ENCODE data around the gene CDC23.
"Not testable (repeated sequence)": the region's sequence is repeated elsewhere in the genome, so short reads cannot be mapped to it uniquely, and the experiment has no call there.

The CDC23 gene, protein sequence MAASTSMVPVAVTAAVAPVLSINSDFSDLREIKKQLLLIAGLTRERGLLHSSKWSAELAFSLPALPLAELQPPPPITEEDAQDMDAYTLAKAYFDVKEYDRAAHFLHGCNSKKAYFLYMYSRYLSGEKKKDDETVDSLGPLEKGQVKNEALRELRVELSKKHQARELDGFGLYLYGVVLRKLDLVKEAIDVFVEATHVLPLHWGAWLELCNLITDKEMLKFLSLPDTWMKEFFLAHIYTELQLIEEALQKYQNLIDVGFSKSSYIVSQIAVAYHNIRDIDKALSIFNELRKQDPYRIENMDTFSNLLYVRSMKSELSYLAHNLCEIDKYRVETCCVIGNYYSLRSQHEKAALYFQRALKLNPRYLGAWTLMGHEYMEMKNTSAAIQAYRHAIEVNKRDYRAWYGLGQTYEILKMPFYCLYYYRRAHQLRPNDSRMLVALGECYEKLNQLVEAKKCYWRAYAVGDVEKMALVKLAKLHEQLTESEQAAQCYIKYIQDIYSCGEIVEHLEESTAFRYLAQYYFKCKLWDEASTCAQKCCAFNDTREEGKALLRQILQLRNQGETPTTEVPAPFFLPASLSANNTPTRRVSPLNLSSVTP

DNA sequence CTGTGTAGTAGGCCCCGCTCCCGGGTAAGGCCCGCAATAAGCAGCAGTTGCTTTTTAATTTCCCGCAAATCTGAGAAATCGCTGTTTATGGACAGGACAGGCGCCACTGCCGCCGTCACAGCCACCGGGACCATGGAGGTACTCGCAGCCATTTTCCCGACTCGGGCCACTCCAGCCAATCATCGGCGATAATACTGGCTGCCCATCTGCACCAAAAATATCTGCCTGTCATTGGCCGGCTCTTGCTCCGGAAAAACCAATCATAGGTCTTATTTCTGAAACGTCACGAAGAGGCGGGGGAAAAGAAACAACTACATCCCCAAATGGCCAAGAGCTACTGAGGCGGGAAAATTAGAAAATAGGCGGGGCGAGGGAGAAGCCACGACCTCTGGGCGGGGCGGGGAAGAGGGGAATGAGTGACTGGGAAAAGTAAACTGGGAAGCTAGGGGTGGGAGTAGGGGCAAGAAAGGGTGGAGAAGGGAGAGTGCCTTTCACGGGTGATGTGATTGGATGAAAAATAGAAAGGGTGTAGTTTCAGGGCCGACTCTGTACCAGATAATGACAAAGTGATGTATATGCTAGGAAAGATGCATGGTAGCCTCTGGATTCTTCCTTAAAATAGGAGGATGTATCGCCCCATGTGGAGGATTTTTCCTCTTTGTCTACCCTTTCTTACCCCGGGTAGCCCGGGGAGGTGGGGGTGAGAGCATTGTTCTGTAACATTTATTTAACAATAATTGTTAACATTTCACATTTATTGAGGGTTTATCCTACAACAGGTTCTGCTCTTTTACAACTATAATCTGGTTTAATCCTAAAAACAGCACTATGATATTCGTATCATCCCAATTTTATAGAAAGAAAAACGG lies at the start of gene CDC23:
TSS of gene CDC23 (minus strand) at position 163 of the 869 bp plus-strand sequence. CDS start at position 152, 11 bp downstream.
- DNase-seq, result peak; percentile 99

DNA sequence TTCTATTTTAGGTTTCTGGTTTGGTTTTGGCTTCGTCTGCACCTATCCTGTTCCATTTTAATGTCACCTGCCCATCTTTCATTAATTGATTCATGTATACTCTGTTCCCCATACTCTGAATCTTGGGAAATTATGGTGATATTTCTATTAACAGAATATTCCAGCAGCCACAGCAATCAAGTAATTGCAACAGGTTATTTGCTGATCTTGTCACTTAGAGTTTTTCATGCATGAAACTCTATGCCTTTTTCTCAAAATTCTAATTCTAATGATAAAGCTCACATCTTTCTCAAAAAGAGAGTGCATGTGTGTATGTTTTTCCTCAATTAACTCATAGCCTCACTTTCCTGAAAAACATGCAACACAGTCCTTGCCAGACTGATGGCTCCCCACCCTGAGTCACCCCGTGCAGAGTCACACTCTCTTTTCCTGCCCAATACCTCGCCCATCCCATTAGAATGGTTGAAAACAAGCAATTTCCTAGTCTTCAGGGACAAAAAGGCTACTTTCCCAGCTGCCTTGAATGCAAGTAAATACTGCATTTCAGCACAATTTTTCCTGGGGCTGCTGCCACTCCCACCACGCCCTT lies 45.7 kb upstream of the CDC23 start:
- DNase-seq, result no peak

DNA sequence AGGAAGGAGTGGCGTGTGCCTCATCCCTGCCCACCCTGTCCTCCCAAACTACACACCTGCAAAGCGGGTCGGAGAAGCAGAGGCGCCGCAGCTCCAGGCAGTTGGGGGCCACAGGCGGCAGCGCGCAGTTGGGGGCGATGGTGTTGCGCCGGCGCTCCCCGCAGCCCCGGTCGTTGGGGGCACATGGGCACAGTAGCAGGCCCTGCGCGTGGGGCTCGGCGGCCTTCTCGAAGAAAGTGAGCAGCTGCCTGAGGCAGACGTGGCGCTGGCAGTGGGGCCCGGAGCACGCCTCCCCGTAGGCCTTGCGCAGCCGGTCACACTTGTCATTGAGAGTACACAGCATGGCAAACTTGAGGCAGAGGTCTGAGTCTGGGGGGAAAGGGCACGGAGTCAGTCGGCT lies 44.5 kb upstream of the CDC23 start:
- DNase-seq, result no peak

DNA sequence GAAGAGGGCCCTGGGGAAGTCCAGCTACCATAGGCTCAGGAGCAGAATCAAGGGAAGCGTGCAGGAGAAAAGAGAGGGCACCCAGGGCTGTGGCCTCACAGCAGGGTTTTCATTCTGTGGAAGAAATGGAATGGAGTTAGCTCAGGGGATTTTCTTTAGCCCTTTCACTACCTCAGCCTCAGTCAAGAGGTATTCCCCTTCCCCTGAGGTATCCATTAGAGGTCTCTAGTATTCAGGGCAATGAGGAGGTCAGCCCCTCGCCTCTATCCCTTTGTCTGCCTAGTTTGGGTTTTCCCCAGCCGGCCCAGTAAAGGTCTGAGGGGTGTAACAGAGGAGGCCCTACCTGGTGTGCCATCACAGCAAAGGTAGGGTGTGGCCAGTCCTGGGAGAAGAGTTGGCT lies 39.8 kb upstream of the CDC23 start:
- DNase-seq, result no peak

DNA sequence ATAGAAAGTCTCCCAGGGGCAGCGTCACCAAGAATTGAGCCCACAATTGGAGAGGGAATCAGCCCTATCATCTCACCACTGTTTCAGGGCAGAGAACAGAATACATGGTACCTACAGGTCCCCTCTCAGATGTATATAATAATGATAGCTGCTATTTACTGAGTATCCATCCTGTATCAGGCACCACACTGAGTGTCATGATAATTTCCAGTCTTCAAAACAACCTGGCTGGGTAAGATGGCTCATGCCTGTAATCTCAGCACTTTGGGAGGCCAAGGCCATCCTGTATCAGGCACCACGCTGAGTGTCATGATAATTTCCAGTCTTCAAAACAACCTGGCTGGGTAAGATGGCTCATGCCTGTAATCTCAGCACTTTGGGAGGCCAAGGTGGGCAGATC lies 34.7 kb upstream of the CDC23 start:
- not testable (repeated sequence) for DNase-seq

DNA sequence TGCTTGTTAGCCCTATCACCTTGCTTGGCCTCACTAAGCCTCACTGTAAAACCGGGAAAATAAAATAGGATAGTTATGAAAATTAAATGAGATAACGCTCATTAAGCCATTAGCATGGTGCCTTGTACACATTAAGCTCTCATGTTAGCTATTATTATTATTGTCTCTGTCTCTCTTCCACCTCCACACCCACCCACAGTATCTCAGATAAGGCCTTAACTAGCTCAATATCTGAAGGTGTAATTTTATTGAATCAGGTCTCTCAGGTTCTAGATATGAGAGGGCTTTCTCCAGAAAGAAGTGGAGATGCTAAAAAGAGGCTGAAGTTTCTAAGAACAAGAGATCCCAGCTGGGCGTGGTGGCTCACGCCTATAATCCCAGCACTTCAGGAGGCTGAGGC lies 33.7 kb upstream of the CDC23 start:
- no peak for DNase-seq

DNA sequence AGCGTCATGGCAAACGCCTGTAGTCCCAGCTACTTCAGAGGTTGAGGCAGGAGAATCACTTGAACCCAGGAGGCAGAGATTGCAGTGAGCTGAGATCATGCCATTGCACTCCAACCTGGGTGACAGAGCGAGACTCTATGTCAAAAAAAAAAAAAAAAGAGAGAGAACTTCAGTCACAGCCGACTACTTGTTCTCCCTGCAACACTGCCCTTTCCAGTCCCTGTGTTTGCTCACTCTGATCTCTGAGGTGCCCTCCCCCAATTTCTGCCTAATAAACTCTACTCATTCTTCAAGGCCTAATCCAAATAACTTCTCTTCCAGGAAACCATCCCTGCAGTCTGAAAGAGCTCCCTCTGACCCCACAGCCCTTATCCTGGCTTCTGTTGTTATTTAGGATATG lies 33.2 kb upstream of the CDC23 start:
- DNase-seq, result no peak

DNA sequence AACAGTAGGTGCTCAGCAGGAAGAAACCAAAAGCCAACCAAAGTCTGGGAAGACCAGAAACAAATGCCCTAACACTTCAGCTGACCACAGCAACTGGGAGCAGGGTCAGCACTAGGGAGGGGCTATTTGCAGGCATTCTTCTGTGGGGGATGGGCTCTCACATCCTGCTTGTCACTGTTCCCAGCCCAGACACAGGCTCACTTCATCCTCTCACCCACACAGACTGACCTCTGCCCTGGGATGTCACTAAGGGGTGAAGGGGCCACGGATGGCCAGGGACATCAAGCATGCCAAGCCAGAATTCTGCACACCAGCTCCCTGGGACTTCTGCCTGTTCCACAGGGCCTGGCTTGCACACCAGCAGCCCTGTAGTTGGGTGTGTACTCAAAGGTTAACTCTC lies 32.6 kb upstream of the CDC23 start:
- no peak for DNase-seq

DNA sequence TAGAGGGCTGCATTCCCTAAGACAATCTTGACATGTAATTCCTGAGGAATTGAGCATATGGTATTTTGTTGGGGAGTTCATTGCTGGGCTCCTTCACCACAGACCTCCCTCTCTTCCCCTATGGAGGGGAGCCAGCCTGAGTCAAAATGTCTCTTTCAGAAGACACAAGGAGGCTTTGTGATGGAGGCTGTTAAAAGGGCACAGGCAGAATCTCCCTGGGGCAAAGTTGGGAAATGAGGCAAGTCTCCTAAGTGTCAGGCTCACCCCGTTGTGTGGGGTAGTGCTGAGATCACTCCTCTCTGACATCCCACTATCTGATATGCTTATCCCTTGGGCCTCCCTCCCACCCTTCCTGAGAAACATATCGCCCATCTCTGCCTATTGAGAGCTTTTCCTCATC lies 30.7 kb upstream of the CDC23 start:
- DNase-seq, result no peak

DNA sequence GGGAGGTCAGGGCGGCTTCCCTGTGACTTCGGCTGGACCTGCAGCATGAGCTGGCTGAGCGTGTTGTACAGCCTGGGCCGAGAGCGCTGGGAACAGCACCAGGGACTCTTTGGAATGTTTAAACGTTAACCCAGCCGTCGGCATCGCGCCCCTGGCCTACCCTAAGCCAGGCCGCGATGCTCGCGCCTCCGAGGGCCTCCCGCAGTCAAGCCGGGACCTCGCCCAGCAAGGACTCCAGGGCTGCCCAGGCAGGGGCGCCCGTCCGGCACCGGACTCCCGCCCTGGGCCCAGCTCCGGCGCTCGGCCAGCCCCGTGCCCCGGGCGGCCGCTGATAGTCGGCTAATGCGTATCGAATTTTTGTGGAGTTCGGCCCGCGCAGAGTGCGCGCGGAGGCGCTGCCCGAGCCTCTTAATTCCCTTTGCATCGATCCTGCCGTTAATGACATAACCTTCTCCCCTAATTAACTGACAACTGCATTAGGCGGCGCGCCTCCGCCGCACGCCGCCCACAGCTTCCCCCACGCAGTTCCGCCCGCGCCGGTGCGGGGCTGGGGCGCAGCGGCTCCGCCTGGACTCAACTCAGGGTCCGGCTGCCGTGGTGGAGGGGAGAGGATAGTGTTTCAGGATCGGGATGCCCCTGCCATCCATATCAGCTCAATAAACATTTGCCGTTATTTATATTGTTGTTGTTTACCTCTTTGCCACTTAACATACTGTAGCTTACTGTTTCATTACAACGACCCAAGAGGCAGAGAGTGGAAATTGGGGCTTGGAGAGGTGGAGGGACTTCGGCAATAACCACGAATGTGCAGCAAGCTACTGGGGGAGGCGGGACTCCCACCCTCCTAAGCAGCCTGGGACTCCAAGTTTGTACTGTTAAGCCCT lies 28.8 kb upstream of the CDC23 start:
- peak; percentile 60 for DNase-seq

DNA sequence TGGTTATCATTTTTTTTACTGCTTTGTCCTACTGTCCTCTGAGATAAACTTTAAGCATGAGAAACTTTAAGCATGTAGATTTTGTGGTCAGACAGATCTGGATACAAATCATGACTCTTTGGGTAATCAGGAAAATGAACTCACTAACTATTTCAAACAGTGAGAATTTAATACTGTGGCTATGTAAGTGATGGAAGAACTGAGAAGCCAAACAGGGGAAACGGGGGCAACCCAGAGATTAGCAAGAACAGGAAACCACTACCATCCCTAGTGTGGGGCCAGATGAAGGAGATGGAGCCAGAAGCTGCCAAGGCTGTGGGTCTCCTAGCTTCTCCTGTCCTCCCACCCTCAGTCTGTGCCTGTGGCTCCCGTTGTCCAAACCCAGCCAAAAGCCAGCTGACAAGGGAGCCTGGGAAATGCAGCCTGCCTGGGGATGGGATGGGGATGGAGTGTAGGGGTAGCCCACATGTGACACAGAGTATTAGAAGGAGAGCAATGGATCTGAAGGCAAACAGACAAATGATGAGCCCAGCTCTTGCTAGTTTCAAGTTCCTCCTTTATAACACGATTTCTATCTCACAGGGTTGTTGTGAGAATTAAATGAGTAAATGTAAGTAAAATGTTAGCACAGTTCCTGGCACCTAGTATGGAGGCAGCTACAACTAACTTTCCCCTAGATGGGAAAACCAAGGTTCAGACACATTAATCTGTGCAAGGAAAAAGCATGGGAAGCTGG lies 27.7 kb upstream of the CDC23 start:
- peak; percentile 88 for DNase-seq

DNA sequence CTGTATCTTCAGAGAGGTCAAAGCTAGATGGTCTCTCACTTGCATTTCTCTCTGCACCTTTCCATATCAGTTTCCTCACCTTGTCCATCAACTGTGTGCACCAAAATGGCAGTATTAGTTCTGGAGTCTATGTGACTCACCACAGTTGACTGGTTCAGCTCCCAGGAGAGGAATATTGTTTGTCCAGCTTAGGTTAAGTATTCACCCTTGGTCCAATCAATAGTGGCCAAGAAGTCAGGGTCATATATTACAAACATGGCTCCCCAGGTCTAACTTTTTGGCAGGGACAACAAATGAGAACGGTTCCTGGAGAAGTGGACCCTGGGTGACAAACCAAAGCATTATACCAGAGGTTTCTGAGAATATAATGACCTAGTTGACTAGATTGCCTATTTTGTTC lies 24.9 kb upstream of the CDC23 start:
- DNase-seq, result no peak

DNA sequence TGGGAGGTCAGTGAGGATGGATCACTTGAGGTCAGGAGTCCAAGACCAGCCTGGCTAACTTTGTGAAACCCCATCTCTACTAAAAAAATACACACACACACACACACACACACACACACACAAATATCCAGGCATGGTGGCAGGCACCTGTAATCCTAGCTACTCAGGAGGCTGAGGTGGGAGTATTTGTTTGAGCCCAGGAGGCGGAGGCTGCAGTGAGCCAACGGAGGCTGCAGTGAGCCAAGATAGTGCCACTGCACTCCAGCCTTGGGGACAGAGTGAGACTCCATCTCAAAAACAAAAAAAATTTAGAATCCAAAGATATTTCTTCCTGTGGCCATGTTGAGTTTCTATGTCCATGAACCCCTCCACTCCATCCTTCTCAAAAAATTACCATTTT lies 21.5 kb upstream of the CDC23 start:
- DNase-seq, result no peak

DNA sequence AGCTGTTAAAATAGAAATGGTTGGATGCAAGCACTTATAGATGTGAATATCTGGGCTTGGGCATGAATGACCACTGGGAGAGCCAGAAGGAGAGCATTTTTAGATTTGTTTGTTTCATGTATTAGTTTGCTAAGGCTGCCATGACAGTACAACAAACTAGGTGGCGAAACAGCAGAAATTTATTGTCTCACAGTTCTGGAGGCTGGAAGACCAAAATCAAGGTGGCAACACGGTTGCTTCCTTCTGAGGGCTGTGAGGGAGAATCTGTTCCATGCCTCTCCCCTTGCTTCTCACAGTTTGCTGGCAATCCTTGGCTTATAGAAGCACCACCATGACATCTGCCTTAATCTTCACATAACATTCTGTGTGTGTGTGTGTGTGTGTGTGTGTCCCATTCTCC lies 20.2 kb upstream of the CDC23 start:
- DNase-seq, result no peak

DNA sequence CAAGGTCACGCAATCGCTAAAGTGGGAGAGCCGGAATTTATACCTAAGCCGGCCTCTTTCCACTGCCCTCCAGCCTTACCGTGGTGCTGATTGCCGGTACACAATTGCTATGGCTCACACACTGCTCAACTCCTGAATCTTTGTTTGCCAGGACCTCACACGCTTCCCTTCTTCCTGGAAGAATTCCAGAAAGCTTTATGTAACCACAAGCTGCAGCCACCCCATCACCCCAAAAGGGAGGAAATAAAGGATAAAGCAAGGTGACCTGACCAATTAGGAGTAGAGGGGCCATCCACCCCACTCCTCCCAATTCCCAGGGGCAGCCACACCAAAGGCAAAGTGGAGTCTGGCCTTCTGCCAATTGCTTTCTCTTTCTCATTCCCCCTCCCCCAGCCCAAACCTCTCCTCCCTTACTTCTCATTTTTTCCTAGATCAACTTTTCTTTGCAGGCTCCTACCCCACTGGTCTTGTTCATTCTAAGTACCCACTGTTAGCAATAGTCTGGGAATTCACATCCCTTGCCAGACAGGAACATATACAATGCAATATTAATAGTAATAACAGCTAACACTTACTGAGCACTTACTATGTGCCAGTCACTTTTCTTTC lies 18.0 kb upstream of the CDC23 start:
- DNase-seq, result peak; percentile 52

DNA sequence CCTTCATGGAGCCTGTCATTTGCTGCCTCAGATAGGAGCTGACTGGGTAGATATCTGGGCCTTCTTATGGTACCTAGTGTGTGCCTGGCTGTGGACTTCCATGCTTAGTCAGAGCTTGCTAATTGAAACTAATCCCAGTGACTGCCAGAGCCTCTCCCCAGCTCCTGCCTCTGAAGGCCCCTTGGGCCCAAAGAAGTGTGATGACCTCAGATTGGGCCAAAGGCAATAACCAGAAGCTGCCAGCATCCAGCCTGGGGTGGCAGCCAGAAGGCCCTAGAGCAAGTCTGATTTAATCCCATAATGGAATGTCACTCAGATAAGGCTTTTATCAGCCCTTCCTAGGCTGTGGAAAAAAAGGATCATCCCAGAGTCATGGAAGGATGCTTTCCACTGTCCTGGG lies 17.1 kb upstream of the CDC23 start:
- DNase-seq, result no peak

DNA sequence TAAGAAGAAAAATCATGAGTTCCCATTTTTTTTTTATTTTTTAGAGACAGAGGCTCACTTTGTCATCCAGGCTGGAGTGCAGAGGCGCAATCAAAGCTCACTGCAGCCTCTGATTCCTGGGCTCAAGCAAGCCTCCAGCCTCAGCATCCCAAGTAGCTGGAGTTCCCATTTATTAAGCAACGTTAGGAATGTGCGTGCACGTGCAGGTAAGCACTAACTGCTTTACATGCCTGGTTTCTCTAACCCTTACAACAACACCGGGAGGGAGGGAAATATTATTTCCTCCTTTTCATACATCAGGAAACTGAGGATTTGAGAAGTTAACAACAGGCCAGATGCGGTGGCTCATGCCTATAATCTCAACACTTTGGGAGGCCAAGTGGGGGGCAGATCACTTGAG lies 16.3 kb upstream of the CDC23 start:
- no peak for DNase-seq

DNA sequence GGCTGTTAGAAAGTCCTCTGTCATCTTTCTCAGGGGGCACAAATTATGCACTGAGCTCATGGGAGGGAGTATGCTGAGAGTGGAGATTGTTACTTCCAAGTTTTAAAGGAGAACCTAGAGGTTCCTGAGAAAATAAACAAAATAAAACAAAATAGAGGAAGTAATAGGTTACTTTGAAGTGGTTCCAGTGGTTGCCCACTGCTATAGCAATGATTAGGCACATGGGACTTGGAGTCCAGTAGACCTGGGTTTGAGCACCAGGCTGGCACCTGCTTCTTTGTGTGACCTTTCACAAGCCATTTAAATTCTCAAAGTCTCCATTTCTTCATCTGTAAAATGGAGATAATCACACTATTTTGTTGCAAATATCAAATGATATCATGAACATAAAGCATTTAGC lies 13.8 kb upstream of the CDC23 start:
- DNase-seq, result peak; percentile 41

DNA sequence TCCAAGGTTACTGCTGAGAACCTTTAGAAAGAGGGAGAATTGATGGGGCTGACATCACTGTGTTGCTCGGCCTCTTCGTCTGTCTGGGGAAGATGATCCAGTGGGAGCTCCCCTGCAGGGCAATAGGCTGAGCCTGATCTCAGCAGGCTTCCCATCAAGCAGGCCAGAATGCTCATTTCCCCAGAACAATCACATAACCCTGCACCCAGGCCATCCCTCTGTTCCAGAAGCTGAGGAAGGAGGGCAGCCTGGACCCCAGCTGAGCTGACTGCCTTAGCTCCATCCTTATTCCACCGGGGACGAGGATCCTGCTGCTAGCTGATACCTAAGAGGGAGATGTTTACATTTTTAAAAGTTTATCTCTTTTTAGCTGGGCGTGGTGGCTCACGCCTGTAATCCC lies 11.6 kb upstream of the CDC23 start:
- DNase-seq, result no peak

DNA sequence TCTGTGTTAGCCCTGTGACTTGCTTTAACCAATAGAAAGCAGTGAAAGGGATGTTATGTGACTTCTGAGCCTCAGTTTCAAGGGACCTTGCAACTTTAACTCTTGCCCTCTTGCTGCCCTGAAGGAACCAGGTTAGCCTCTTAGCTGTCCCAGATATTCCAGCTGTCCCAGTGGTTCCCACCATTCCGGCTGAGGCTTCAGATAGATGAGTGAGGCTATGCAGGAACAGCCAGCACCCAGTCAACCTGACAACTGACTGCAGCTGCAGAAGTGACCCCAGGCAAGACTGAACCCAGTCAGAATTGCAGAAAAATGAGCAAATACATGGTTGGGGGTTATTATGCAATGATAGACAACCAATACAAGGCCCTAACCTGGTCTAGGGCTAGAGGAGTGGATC lies 10.4 kb upstream of the CDC23 start:
- DNase-seq, result no peak

DNA sequence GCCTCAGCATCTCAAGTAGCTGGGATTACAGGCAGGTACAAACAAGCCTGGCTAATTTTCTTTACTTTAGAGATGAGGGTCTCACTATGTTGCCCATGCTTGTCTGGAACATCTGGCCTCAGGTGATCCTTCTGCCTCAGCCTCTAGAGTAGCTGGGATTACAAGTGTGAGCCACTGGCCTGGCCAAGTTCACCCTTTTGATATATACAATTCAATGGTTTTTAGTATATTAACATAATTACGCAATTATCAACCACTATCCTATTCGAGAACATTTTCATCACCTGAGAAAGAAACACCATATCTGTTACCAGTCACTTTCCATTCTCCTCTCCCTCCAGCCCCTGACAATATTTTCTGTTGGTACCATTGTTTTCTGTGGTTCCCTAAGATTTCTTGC lies 3.7 kb upstream of the CDC23 start:
- DNase-seq, result no peak

All from hematopoietic multipotent progenitor cell treated with erythropoietin and hydrocortisone succinate and interleukin-3 and kit ligand, for 4 days (in vitro differentiated cells).